GM21526 (cell line): ENCODE measurements around the gene RERG.
"Not testable (repeated sequence)": the region's sequence is repeated elsewhere in the genome, so short reads cannot be mapped to it uniquely, and the experiment has no call there.

ENCODE experiments used
- ATAC-seq: cut with Tn5 transposase; IDR thresholded peaks from one replicate; pipeline ENCODE4 v1.9.1; 2021; ENCODE audit warnings: moderate library complexity; ENCODE audit not compliant: unreplicated experiment, low FRiP score

RERG gene

GRCh38 chr12:15152456-15152855 is 68.8 kb downstream of the RERG start:
- ATAC-seq = no peak

GRCh38 chr12:15151161-15152091 is 69.8 kb downstream of the RERG start:
- no peak for ATAC-seq

GRCh38 chr12:15146585-15146984 is 74.6 kb downstream of the RERG start:
- ATAC-seq = no peak

GRCh38 chr12:15143467-15143866 is 77.8 kb downstream of the RERG start:
- no peak for ATAC-seq

GRCh38 chr12:15142711-15143110 is 78.5 kb downstream of the RERG start:
- ATAC-seq = no peak

GRCh38 chr12:15131431-15131830 is 89.8 kb downstream of the RERG start:
- no peak for ATAC-seq

GRCh38 chr12:15130541-15130940 is 90.7 kb downstream of the RERG start:
- no peak for ATAC-seq

- ATAC-seq = no peak
Measured at GRCh38 chr12:15123401-15123800, 97.8 kb downstream of the RERG start.

- ATAC-seq = no peak
Measured at GRCh38 chr12:15122344-15122743, 98.9 kb downstream of the RERG start.

GRCh38 chr12:15118955-15119354 is 102.3 kb downstream of the RERG start:
- ATAC-seq = no peak

GRCh38 chr12:15116983-15117382 is 104.2 kb downstream of the RERG start:
- no peak for ATAC-seq

GRCh38 chr12:15116086-15116485 is 105.1 kb downstream of the RERG start:
- no peak for ATAC-seq

- ATAC-seq = no peak
Measured at GRCh38 chr12:15115434-15115833, 105.8 kb downstream of the RERG start.

- ATAC-seq = no peak
Measured at GRCh38 chr12:15114501-15114900, 106.7 kb downstream of the RERG start.

GRCh38 chr12:15092826-15093225 is 128.4 kb downstream of the RERG start:
- no peak for ATAC-seq

GRCh38 chr12:15090441-15090840 is 130.8 kb downstream of the RERG start:
- ATAC-seq = no peak

- no peak for ATAC-seq
Measured at GRCh38 chr12:15088105-15088504, 133.1 kb downstream of the RERG start.

- ATAC-seq = not testable (repeated sequence)
Measured at GRCh38 chr12:15077751-15078150, 143.5 kb downstream of the RERG start.

- no peak for ATAC-seq
Measured at GRCh38 chr12:15074351-15074750, 146.9 kb downstream of the RERG start.

GRCh38 chr12:15059123-15059522 is 162.1 kb downstream of the RERG start:
- ATAC-seq = no peak
